Islet precursor cell (in vitro differentiated cells): ENCODE measurements around the gene HTRA3.

Experiments used
- DNase-seq: peaks from one replicate; pipeline ENCODE4 v3.0.0-alpha.2; 2018

The HTRA3 gene

GRCh38 chr4:8235224-8235623, 34.3 kb upstream of the HTRA3 start:
- no peak for DNase-seq

DNA sequence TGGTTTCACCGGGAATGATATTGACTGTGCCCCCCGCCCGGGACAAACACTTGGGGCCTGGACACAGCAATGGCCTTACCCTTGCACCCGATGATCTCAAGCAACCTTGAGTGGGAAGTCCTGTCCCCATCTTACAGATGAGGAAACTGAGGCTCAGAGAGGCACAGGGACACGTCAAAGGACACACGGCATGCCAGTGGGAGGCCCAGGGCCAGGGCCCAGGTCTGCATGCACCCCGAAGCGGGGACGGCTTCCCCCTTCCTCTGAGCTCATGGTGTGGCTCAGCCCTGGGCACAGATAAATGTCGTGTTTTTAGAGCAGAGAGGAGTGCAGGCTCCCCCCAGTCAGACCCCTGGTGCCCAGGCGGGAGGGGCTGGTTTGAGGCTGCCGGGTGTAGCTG, 33.9 kb upstream of the HTRA3 start:
- DNase-seq = no peak

DNA sequence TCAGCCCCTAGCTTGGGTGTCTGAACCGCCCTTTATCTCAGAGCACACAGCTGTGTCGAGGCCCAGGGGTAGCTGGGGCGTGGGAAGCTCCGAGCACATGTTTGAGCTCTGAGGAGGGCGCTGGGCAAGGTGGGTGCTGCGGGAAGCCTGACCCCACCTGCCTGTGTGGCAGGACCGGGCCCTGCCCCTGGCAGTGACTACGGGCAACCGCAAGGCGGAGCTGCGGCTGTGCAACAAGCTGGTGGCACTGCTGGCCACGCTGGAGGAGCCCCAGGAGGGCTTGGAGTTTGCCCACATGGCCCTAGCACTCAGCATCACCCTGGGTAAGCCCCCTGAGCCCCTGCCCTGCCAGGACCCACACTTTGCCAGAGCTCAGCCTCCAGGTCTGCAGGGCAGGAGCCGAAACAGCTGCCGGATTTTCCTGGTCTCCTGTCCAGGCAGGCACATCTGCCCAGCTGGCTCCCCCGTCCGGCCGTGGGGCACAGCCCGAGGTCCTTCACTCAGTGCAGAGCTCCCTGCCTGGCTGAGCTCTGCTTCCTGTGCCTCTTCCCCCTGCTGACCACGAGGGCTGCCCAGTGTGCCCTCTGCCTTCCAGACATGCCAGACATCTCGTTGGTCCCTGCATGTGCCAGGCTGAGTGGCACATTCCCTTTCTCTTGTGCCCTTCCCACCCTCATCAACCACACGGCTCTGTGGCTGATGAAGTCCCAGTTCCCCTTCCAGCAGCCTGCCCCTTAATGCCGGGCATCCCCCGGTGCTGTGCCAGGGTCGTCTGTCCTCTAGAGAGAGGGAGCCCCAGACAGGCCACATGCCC, 33.2 kb upstream of the HTRA3 start:
- DNase-seq = no peak

GRCh38 chr4:8236920-8237195, 32.7 kb upstream of the HTRA3 start:
- DNase-seq = no peak

GRCh38 chr4:8237256-8237989, 32.1 kb upstream of the HTRA3 start:
- DNase-seq = no peak

- DNase-seq = no peak
Observed at GRCh38 chr4:8238036-8238511, 31.5 kb upstream of the HTRA3 start.

- peak; percentile 80 for DNase-seq
Observed at GRCh38 chr4:8238515-8239053, 31.0 kb upstream of the HTRA3 start.

DNA sequence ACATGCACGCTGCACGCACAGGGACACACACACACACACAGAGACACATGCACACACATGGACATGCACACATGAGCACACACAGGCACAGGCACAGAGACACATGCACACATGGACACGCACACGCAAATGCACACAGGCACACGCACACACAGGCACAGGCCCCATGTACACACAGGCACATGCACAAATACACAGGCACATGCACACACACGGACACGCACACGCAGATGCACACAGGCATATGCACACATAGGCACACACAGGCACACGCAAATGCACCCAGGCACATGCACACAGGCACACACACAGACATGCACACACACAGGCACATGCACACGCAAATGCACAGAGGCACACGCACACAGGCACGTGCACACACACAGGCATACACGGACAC, 30.3 kb upstream of the HTRA3 start:
- no peak for DNase-seq

GRCh38 chr4:8239661-8240060, 29.9 kb upstream of the HTRA3 start:
- DNase-seq = no peak

DNA sequence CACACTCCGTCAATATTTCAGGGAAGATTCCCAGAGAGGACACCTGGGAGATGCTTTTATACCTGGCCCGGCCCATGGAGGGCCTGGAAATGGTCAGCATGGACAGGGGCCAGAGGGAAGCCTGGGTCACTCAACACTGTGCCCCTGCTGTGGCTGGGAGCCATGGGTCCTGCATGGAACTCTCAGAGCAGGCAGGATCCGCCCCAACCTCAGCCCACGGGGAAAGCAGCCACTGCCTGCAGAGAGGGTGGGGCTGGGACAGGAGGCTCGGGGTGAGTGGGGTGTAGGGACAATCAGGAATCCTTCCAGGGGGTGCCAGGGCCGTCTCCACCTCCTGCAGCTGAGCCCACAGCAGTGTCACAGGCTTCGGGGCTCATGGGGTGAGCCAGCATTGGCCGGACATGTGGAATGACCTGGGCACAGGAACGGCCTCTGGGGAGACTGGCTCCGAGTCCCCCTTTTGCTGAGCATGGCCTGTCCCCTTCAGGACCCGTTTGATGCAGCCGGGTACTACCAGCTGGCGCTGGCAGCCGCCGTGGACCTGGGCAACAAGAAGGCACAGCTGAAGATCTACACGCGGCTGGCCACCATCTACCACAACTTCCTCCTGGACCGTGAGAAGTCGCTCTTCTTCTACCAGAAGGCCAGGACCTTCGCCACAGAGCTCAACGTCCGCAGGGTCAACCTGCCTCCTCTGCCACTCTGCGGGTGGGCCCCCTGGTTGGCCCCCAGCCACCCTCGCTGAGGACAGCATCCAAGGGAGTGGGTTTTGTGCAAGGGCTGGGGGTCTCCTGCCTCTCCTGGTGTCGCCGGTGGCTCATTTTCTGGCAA, 29.1 kb upstream of the HTRA3 start:
- no peak for DNase-seq

GRCh38 chr4:8241211-8241779, 28.3 kb upstream of the HTRA3 start:
- no peak for DNase-seq

- peak; percentile 97 for DNase-seq
Observed at GRCh38 chr4:8241895-8242696, 27.5 kb upstream of the HTRA3 start.

DNA sequence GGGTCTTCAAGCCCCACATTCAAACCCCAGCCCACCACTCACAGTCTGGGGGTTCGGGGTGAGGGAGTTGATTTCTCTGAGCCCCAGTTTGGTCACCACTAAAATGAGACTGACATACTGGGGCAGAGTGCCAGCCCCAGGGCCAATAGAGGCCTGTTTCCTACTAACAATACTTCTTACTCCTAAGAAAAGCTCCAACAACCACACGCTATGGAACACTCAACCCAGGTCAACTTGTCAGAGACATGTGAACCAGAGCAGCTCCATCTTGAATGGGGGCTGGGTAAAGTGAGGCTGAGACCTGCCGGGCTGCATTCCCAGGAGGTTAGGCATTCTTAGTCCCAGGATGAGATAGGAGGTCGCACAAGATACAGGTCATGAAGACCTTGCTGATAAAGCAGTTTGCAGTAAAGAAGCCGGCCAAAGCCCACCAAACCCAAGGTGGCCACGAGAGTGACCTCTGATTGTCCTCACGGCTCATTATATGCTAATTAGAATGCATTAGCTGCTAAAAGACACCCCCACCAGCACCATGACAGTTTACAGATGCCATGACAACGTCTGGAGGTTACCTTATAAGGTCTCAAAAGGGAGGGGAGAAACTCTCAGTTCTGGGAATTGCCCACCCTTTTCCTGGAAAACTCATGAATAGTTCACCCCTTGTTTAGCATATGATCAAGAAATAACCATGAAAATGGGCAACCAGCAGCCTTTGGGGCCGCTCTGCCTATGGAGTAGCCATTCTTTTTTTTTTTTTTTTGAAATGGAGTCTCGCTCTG, 26.6 kb upstream of the HTRA3 start:
- DNase-seq = no peak

GRCh38 chr4:8244001-8244757, 25.4 kb upstream of the HTRA3 start:
- DNase-seq = no peak

GRCh38 chr4:8244931-8245460, 24.6 kb upstream of the HTRA3 start:
- no peak for DNase-seq

GRCh38 chr4:8245884-8246833, 23.4 kb upstream of the HTRA3 start:
- DNase-seq = no peak

GRCh38 chr4:8247047-8247930, 22.3 kb upstream of the HTRA3 start:
- no peak for DNase-seq

DNA sequence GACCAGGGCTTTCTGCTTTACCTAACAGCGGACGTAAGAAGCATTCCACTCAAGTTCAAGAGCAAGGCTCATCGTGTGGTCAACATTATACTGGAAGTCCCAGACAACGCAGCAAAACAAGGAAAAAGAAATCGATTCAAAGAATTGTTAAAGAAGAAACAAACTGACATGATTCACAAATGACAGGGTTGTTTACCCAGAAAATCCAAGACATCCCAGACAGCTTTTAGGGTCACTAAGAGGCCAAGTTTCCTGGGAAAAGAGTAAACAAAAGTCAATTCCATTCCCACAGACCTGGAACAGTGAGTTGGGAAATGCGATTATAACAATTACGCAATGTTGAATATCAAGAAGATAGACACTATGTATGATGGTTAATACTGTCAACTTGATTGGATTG, 21.5 kb upstream of the HTRA3 start:
- DNase-seq = no peak
